ENCODE measurements around the gene SLC25A12. TPM values are rescaled to one million over a fixed set of nuclear protein-coding genes. Genes with fewer than 3 reads are reported as not detected.
A peak's percentile ranks its signal among the peaks of the same experiment; 100 is the strongest.

The SLC25A12 gene
- total and polyA plus RNA-seq, 2 of the 13 experiments (the other 11 are each of a cell fraction or from before 2014, with no cell fraction given), result 8.1 to 15.9 TPM

DNA sequence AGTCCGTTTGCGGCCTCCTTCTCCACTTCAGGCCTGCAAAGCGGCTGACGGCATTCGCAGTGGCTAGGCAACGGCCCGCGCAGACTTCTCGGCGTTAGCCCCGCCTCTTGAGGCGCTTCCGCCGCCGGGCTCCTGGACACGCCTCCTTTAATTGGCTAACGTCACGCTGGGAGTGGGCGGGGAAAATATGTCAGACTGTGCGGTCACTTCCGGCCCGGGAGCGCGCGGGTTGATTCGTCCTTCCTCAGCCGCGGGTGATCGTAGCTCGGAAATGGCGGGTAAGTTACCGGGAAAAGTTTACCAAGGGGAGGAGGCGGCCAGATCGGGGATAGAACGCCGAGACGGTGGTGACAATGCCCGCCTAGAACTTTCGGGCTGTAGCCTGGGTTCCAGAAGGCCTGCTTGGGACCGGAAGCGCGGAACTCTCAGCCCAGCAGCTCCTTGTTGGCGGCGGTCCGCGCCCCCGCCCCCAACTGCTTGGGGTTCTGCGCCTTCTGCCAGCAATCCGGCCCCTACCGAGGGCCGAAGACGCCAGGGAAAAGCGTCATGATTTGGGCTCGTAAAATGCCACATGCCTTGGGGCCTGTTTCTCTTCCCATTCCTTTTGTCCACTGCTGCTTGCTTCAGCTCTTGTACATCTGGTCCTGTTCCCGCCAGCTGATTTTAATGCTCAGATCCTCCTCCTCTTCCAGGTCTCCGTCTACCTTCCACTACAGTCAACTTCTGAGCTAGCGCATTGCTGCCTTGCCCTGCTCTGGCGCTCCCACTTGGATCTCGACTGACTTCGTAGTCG is 28.4 kb upstream of the SLC25A12 start, which contains the start of gene HAT1 (continued):
- peak in 1 of 2 experiments; percentile 54; a peak in 1 of 4 replicates for TF ChIP-seq REST (IDR thresholded peaks at IDR 0.05; ENCODE audit: borderline replicate concordance in 1 of 2, low read depth in 1 of 2, low read length in 2 of 2)
- TF ChIP-seq ZSCAN9 (CRISPR knock-in tag; IDR thresholded peaks at IDR 0.05; ENCODE audit: borderline replicate concordance), result peak; percentile 71; the same call in 1 of the 2 replicates
- peak; percentile 70 for TF ChIP-seq ZNF205 (CRISPR knock-in tag; IDR thresholded peaks at IDR 0.05)
- no peak for TF ChIP-seq PHB2 (IDR thresholded peaks at IDR 0.05; ENCODE audit: partially characterized antibody)
- TF ChIP-seq PPARG (CRISPR knock-in tag; conservative IDR thresholded peaks at IDR 0.05), result no peak
- TF ChIP-seq, protein P1, sequence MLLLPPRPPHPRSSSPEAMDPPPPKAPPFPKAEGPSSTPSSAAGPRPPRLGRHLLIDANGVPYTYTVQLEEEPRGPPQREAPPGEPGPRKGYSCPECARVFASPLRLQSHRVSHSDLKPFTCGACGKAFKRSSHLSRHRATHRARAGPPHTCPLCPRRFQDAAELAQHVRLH (CRISPR knock-in tag; IDR thresholded peaks at IDR 0.05; ENCODE audit: borderline replicate concordance, low read depth), result peak; percentile 46; the same call in 1 of the 2 replicates
- TF ChIP-seq, protein P2, sequence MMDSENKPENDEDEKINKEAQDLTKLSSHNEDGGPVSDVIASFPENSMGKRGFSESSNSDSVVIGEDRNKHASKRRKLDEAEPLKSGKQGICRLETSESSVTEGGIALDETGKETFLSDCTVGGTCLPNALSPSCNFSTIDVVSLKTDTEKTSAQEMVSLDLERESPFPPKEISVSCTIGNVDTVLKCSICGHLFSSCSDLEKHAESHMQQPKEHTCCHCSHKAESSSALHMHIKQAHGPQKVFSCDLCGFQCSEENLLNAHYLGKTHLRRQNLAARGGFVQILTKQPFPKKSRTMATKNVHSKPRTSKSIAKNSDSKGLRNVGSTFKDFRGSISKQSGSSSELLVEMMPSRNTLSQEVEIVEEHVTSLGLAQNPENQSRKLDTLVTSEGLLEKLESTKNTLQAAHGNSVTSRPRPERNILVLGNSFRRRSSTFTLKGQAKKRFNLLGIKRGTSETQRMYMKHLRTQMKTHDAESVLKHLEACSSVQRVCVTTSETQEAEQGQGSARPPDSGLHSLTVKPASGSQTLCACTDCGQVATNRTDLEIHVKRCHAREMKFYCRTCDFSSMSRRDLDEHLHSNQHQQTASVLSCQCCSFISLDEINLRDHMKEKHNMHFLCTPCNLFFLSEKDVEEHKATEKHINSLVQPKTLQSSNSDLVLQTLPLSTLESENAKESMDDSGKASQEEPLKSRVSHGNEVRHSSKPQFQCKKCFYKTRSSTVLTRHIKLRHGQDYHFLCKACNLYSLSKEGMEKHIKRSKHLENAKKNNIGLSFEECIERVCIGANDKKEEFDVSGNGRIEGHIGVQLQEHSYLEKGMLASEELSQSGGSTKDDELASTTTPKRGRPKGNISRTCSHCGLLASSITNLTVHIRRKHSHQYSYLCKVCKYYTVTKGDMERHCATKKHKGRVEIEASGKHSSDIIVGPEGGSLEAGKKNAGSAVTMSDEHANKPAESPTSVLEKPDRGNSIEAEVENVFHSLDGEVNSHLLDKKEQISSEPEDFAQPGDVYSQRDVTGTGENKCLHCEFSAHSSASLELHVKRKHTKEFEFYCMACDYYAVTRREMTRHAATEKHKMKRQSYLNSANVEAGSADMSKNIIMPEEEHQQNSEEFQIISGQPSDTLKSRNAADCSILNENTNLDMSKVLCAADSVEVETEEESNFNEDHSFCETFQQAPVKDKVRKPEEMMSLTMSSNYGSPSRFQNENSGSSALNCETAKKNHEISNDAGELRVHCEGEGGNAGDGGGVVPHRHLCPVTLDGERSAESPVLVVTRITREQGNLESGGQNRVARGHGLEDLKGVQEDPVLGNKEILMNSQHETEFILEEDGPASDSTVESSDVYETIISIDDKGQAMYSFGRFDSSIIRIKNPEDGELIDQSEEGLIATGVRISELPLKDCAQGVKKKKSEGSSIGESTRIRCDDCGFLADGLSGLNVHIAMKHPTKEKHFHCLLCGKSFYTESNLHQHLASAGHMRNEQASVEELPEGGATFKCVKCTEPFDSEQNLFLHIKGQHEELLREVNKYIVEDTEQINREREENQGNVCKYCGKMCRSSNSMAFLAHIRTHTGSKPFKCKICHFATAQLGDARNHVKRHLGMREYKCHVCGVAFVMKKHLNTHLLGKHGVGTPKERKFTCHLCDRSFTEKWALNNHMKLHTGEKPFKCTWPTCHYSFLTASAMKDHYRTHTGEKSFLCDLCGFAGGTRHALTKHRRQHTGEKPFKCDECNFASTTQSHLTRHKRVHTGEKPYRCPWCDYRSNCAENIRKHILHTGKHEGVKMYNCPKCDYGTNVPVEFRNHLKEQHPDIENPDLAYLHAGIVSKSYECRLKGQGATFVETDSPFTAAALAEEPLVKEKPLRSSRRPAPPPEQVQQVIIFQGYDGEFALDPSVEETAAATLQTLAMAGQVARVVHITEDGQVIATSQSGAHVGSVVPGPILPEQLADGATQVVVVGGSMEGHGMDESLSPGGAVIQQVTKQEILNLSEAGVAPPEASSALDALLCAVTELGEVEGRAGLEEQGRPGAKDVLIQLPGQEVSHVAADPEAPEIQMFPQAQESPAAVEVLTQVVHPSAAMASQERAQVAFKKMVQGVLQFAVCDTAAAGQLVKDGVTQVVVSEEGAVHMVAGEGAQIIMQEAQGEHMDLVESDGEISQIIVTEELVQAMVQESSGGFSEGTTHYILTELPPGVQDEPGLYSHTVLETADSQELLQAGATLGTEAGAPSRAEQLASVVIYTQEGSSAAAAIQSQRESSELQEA (CRISPR knock-in tag; IDR thresholded peaks at IDR 0.05; ENCODE audit: not compliant biosample characterization), result peak; percentile 92
- no peak for TF ChIP-seq NONO (IDR thresholded peaks at IDR 0.05)
- TF ChIP-seq NONO (CRISPR knock-in tag; conservative IDR thresholded peaks at IDR 0.05), result no peak; the same call in none of the 2 replicates
- TF ChIP-seq ZBTB34 (CRISPR knock-in tag; IDR thresholded peaks at IDR 0.05), result no peak; the same call in 1 of the 2 replicates
- no peak; the same call in none of the 2 replicates for TF ChIP-seq STAG1 (CRISPR knock-in tag; IDR thresholded peaks at IDR 0.05)
- peak; percentile 68; the same call in 1 of the 2 replicates for TF ChIP-seq MYC (CRISPR knock-in tag; IDR thresholded peaks at IDR 0.05; ENCODE audit: borderline replicate concordance)
- peak; percentile 94 for TF ChIP-seq SIN3A (IDR thresholded peaks at IDR 0.05; ENCODE audit: borderline replicate concordance, low read depth, low read length)
- 0 out of 2 replicates have a peak, but pooled peaks have one; percentile 10 for TF ChIP-seq ZNF782 (CRISPR knock-in tag; IDR thresholded peaks at IDR 0.05; ENCODE audit: borderline replicate concordance)
- TF ChIP-seq NR2F2 (IDR thresholded peaks at IDR 0.05; ENCODE audit: borderline replicate concordance, low read depth), result no peak; the same call in 1 of the 2 replicates
